Measurements from ENCODE around the gene MGAT5B.
A peak's percentile ranks its signal among the peaks of the same experiment; 100 is the strongest.

Gene MGAT5B

DNA sequence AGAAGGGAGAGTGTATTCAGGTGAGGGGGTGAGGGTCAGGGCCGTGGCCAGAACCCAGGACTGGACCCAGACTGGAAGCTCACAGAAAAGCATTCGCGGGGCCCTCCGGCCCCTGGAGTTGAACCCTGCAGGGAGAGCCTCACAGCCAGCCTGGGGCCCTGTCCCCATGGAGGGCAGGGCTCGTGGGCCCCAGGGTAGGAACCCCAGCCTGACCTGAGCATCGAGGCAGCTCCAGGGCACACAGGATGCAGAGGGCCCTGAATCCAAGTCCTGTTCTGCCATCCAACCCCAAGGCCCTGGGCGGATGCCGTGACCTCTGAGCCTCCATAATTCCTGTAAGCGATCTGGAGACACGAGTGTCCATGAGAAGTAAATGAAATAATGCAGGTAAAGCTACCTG, 79.1 kb downstream of the MGAT5B start:
- no peak for DNase-seq

DNA sequence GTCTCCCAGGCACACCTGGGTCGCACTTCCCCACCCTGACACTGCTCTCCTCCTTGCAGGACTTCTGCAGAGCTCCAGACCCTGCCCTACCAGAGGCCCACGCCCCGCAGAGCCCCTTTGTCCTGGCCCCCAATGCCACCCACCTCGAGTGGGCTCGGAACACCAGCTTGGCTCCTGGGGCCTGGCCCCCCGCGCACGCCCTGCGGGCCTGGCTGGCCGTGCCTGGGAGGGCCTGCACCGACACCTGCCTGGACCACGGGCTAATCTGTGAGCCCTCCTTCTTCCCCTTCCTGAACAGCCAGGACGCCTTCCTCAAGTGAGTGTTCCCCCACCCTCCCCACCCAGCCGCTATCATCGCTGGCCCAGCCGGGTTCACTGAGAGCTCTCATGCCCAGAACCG, 79.6 kb downstream of the MGAT5B start:
- DNase-seq = no peak

- no peak for DNase-seq
Observed at GRCh38 chr17:76948301-76948700, 80.1 kb downstream of the MGAT5B start.

GRCh38 chr17:76948726-76949342, 80.6 kb downstream of the MGAT5B start:
- DNase-seq = peak in 2 of 56 donors; percentile 12 to 19

- no peak for DNase-seq
Observed at GRCh38 chr17:76949913-76950695, 81.9 kb downstream of the MGAT5B start.

GRCh38 chr17:76951375-76951905, 83.2 kb downstream of the MGAT5B start:
- DNase-seq = peak in 1 of 56 donors; percentile 13

GRCh38 chr17:76952402-76952801, 84.2 kb downstream of the MGAT5B start:
- DNase-seq = no peak

DNA sequence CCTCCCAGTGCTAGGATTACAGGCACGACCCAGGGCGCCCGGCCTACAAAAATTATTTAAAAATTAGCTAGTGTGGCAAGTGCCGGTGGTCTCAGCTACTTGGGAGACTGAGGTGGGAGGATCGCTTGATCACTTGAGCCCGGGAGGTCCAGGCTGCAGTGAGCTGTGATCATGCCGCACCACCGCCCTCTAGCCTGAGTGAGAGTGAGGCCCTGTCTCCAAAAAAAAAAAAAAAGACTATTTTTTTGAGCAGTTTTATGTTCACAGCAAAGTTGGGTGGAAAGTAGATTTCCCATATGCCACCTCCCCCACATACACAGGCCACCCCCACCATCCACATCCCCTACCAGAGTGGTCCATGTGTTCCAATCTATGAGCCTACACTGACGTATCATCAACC, 84.9 kb downstream of the MGAT5B start:
- DNase-seq = no peak

- DNase-seq = peak in 1 of 56 donors; percentile 35
Observed at GRCh38 chr17:76953946-76954345, 85.7 kb downstream of the MGAT5B start.

GRCh38 chr17:76955191-76955590, 87.0 kb downstream of the MGAT5B start:
- DNase-seq = no peak

- DNase-seq = no peak
Observed at GRCh38 chr17:76956846-76957540, 88.8 kb downstream of the MGAT5B start.

DNA sequence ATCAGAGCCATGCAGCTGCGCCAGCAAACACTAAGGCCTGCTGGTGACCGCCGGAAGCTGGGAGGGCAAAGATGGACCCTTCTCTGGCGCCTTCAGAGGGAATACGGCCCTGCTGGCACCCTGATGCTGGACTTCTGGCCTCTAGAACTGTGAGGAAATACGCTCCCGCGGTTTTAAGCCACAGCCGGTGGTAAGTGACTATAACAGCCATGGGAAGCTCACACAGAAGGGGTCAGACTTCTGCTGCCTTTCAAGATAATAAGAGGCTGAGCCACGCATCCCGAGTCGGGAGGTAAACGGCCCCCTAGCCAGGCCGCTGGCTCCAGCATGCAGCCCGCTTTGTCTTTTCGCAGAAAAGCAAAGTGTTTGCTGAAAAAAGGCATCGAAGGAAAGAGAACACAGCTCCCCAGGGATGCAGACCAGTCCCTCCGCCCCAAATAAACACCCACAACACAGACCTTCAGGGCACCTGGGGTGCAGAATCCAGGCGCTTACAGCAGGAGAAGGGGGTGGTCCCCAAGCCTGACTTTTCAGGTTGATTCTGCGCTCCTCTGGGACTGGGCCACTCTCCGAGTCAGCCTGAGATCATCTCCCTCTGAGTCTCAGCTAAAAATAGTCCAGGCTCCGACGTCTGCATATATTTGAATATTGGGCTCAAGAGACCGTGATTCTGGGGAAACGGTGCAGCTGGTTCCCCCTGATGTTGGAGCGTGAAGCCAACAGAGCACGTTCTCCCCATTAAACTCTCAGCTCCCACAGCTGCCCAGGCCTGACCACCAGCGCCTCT, 89.7 kb downstream of the MGAT5B start:
- no peak for DNase-seq

DNA sequence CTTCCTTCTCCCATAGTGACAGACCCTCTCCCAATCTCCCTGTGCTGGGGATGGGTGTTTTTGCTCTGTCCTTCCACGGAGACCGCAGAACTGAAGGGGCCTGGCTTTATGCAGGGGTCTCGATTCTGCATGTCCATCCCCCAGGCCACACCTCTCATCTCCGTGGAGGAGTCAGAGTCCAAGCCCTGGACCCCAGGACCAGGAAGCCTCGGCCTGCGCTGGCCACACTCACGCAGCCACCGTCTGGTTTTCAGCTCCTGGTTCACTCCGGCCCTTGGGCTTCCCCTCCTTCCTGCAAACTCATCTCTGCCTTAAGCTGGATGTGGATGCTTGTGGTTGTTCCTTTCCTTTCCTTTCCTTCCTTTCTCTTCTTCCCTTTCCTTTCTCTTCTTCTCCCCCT, 90.8 kb downstream of the MGAT5B start:
- DNase-seq = no peak

DNA sequence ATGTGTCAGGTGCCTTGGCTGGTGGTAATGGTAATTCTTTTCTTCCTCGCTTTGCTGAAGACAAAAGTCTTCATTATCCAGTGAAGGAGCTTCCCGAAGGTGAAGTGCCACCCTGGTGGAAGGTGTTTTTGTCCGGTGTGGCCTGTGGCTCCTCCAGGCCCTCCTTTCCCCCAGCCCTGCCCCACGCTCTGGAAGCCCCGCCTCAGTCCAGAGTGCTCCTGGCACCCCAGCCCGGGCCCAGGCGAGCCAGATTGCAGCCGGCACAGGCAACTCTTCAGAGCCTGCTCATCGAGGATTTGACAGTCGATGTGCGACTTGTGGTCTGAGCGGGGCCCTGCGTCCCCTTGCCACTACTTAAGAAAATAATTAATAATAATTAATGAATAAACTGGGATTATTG, 93.7 kb downstream of the MGAT5B start:
- DNase-seq = no peak

GRCh38 chr17:76962858-76963257, 94.7 kb downstream of the MGAT5B start:
- DNase-seq = no peak

- DNase-seq = no peak
Observed at GRCh38 chr17:76966016-76966415, 97.8 kb downstream of the MGAT5B start.

DNA sequence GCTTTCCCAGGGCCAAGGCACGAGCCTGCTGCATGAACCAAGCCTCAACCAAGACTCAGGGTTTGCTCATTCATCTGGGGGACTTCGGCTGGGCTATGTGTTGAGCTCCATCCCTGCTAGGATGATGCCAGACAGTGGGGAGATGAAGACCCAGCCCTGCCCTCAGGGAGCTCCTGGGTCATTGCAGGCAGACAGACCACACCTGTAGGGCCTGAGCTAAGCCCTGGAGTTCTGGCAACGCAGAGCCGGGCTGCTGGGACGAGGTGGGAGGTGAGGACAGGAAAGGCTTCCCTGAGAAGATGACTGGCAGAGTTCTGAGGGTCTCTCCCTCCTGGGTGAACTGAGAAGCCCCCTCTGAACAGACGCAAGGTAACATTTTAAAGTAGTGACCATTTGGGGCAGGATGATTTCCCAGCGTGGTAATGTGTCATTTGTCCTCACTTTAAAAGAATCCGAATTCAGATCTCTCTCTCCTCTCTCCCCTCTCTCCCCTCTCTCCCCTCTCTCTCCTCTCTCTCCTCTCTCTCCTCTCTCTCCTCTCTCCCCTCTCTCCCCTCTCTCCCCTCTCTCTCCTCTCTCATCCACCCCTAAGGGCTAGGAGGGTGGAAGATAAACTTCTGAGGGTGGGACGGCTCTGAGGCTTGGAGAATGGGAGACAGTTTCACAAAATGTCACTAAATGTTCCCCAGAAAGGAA, 98.4 kb downstream of the MGAT5B start:
- DNase-seq = no peak

DNA sequence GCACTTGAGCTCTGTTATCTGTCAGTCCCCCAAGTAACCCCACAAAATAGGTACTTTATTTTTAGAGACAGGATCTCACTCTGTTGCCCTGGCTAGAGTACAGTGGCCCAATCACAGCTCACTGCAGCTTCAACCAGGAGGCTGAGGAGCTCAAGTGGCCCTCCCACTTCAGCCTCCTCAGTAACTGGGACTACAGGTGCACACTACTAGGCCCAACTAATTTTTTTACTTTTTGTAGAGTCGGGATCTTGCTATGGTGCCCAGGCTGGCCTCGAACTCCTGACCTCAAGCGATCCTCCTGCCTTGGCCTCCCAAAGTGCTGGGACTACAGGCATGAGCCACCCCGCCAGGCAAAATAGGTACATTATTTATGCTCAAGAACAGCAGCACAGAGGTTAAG, 99.6 kb downstream of the MGAT5B start:
- no peak for DNase-seq

DNA sequence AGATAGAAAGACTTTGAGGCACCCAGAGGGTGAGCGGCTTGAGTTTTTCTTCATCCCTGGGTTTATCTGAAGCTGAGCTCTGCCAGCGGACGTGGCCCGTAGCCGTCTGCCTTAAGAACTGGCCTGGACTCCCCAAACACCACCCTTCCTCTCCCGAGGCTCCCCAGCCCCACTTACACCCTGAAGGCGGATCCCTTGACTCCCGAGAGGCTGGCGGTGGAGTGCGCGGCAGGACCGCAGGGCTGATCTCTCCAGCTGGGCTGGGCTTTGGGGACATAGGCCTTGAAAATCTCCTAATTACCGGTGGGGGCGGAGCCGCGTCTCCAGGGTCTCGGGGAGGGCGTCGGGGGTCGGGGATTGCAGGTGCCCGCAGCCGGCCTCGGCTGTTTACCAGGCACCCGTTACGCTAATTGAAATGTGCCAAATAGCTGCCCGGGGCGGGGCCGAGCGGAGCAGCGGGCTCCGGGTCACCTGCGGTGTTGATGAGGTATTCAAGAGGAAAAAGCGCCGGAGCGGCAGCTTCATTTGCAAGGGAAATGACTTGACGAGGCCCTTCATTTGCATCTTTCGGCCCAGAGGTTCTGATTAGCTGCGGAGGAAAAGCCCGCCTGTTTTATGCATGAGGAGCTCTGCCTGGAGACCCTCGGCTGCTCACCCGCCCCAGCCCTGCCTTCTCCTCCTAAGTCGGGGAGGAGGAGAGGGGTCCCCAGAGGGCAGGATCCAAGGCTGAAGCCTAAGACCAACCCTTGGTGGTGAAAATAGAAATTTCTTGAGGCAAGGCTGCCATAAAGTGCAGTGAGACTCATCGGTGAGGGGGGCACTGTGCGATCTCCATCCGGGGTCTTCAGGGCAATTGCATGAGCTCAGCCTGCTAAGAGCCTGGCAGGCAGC, 100.7 kb downstream of the MGAT5B start:
- peak in 1 of 56 donors; percentile 13 for DNase-seq

Data from amygdala (tissue), 56 donors.